ENCODE results near the gene CORO2A.
A peak's percentile ranks its signal among the peaks of the same experiment; 100 is the strongest.

The CORO2A gene

GRCh38 chr9:98218562-98219363, 26.3 kb upstream of the CORO2A start:
- no peak for DNase-seq

GRCh38 chr9:98217255-98217654, 24.8 kb upstream of the CORO2A start:
- DNase-seq, result no peak

GRCh38 chr9:98216391-98216790, 24.0 kb upstream of the CORO2A start:
- DNase-seq, result no peak

- DNase-seq, result no peak
Observed at GRCh38 chr9:98215821-98216220, 23.4 kb upstream of the CORO2A start.

GRCh38 chr9:98215271-98215670, 22.8 kb upstream of the CORO2A start:
- DNase-seq, result no peak

- DNase-seq, result no peak
Observed at GRCh38 chr9:98214811-98215210, 22.4 kb upstream of the CORO2A start.

- DNase-seq, result no peak
Observed at GRCh38 chr9:98211260-98211659, 18.8 kb upstream of the CORO2A start.

- DNase-seq, result no peak
Observed at GRCh38 chr9:98210435-98210834, 18.0 kb upstream of the CORO2A start.

- no peak for DNase-seq
Observed at GRCh38 chr9:98209530-98209929, 17.1 kb upstream of the CORO2A start.

- DNase-seq, result no peak
Observed at GRCh38 chr9:98208635-98209034, 16.2 kb upstream of the CORO2A start.

GRCh38 chr9:98207606-98208005, 15.2 kb upstream of the CORO2A start:
- no peak for DNase-seq

GRCh38 chr9:98206754-98207153, 14.3 kb upstream of the CORO2A start:
- no peak for DNase-seq

- no peak for DNase-seq
Observed at GRCh38 chr9:98204692-98205091, 12.3 kb upstream of the CORO2A start.

GRCh38 chr9:98203153-98203552, 10.7 kb upstream of the CORO2A start:
- DNase-seq, result no peak

GRCh38 chr9:98202252-98202651, 9.8 kb upstream of the CORO2A start:
- DNase-seq, result no peak

- no peak for DNase-seq
Observed at GRCh38 chr9:98201749-98202148, 9.3 kb upstream of the CORO2A start.

GRCh38 chr9:98201102-98201501, 8.7 kb upstream of the CORO2A start:
- no peak for DNase-seq

- DNase-seq, result no peak
Observed at GRCh38 chr9:98199388-98200033, 7.1 kb upstream of the CORO2A start.

- DNase-seq, result no peak
Observed at GRCh38 chr9:98195671-98196070, 3.2 kb upstream of the CORO2A start.

GRCh38 chr9:98193336-98193944, 1.0 kb upstream of the CORO2A start:
- no peak for DNase-seq

GRCh38 chr9:98191671-98192502, 550 bp downstream of the CORO2A start:
- DNase-seq, result peak in 1 of 2 donors; percentile 27

- DNase-seq, result no peak
Observed at GRCh38 chr9:98191181-98191608, 1.2 kb downstream of the CORO2A start.

GRCh38 chr9:98190757-98191105, 1.7 kb downstream of the CORO2A start:
- DNase-seq, result no peak
